K562 (cell line): Measurements from ENCODE around the gene OR2AT4. TPM values are rescaled to one million over a fixed set of nuclear protein-coding genes. Genes with fewer than 3 reads are reported as not detected.

Experiments
- AFF1 ChIP-seq, 2 experiments: fragments of 450-650 bp; IDR thresholded peaks; 2 replicates each; pipeline ENCODE4 v1.6.1; 2018; ENCODE audit warnings: mild to moderate bottlenecking in 2 of 2, low read depth in 1 of 2; ENCODE audit not compliant: partially characterized antibody in 2 of 2
- CHAMP1 ChIP-seq: fragments of 450-650 bp; IDR thresholded peaks from 2 replicates; pipeline ENCODE4 v1.6.1; 2016; ENCODE audit warnings: mild to moderate bottlenecking
- CREB3 ChIP-seq: fragments of 450-650 bp; conservative IDR thresholded peaks from 2 replicates; pipeline ENCODE4 v1.6.1; 2016; ENCODE audit warnings: missing genetic modification characterization, low read depth, mild to moderate bottlenecking, missing compliant biosample characterization, moderate library complexity
- E2F6 ChIP-seq, 2 experiments: IDR thresholded peaks; 2 replicates each; pipeline ENCODE4 v1.6.1; 2011; ENCODE audit warnings: borderline replicate concordance in 1 of 2, control low read depth in 1 of 2, low read depth in 1 of 2, low read length in 1 of 2, mild to moderate bottlenecking in 1 of 2, mixed read lengths in 1 of 2, moderate library complexity in 1 of 2; ENCODE audit not compliant: insufficient read depth in 1 of 2, insufficient read length in 1 of 2, poor library complexity in 1 of 2, severe bottlenecking in 1 of 2; ENCODE audit errors: extremely low read depth in 1 of 2
- FOXK2 ChIP-seq, 2 experiments: fragments of 450-650 bp; IDR thresholded peaks in 1 of 2; conservative IDR thresholded peaks in 1 of 2; 2 replicates each; pipeline ENCODE4 v1.6.1; 2016; ENCODE audit warnings: low read depth in 2 of 2, mild to moderate bottlenecking in 1 of 2
- HLTF ChIP-seq: fragments of 450-650 bp; IDR thresholded peaks from 2 replicates; pipeline ENCODE4 v1.6.1; 2016
- HMGXB4 ChIP-seq: sonication (generic); formaldehyde crosslinking; IDR thresholded peaks from 2 replicates; pipeline ENCODE4 v1.8.1; 2023; ENCODE audit warnings: mild to moderate bottlenecking, missing genetic modification reagents
- KDM1A ChIP-seq, 2 experiments: fragments of 450-650 bp; IDR thresholded peaks; 2 replicates each; pipeline ENCODE4 v1.6.1; 2016; ENCODE audit warnings: mild to moderate bottlenecking in 2 of 2
- NFE2 ChIP-seq: IDR thresholded peaks from 2 replicates; pipeline ENCODE4 v1.6.1; 2014; ENCODE audit warnings: antibody characterized with exemption, low read depth
- PRDM10 ChIP-seq: fragments of 450-650 bp; IDR thresholded peaks from 2 replicates; pipeline ENCODE4 v1.6.1; 2018; ENCODE audit not compliant: partially characterized antibody
- TCF3 ChIP-seq: sonication (generic); formaldehyde crosslinking; IDR thresholded peaks from 2 replicates; pipeline ENCODE4 v1.4.0; 2020; ENCODE audit warnings: mild to moderate bottlenecking, missing genetic modification reagents
- ZNF324 ChIP-seq: fragments of 250-450 bp; sonication (Bioruptor Pico); IDR thresholded peaks from 2 replicates; pipeline ENCODE4 v1.4.0; 2020; ENCODE audit warnings: mild to moderate bottlenecking
- polyA plus RNA-seq, 8 experiments: library from polyadenylated mRNA; depleted of rRNA in 4 of 8; stranded (reverse) in 5 of 8; unstranded in 3 of 8; fragments of >200 nt; fragmentation: Nextera tagmentation in 2 of 8; fragmentation: Illumina TruSeq in 1 of 8; extraction: Ambion mirVana in 2 of 8; extraction: Trizol in 1 of 8; gene quantifications; 2 replicates each; pipeline versions ENCODE4 v1.2.1 to v1.2.3, GENCODE V29; 2011 to 2014; ENCODE audit warnings: inconsistent platforms in 1 of 8, missing spikeins in 1 of 8
- total RNA-seq, 7 experiments: library from RNA; depleted of rRNA in 6 of 7; stranded (reverse); fragments of >200 nt in 6 of 7; fragmentation: Illumina TruSeq in 2 of 7; extraction: Trizol in 2 of 7; gene quantifications; 2 replicates each; pipeline versions ENCODE4 v1.2.1 to v1.2.3, GENCODE V29; 2011 to 2021; ENCODE audit warnings: low replicate concordance in 1 of 7

Gene OR2AT4
- total and polyA plus RNA-seq, 9 of the 15 experiments (the other 6 are each of a cell fraction or from before 2014, with no cell fraction given): 0.86 to 3.1 (median 2.0) TPM

GRCh38 chr11:75100314-75100713 lies 3.6 kb upstream of the OR2AT4 start (continued):
- TF ChIP-seq AFF1 (IDR thresholded peaks at IDR 0.05; ENCODE audit: low read depth in 1 of 2, partially characterized antibody in 2 of 2) (peak in 1 of 2 experiments; percentile 68), KDM1A (IDR thresholded peaks at IDR 0.05) (peak; percentile 36 to 68; a peak in 2 of 4 replicates), CHAMP1 (0 out of 2 replicates have a peak, but pooled peaks have one; percentile 66), FOXK2 (conservative IDR thresholded peaks at IDR 0.05 in 1 of 2, IDR thresholded peaks at IDR 0.05 in 1 of 2; ENCODE audit: low read depth in 2 of 2) (peak; percentile 45 to 66; a peak in 3 of 4 replicates), HLTF (no peak), CREB3 (0 out of 2 replicates have a peak, but pooled peaks have one; percentile 14), E2F6 (IDR thresholded peaks at IDR 0.05; ENCODE audit: borderline replicate concordance in 1 of 2, extremely low read depth in 1 of 2, insufficient read depth in 1 of 2, insufficient read length in 1 of 2, low read depth in 1 of 2, low read length in 1 of 2, poor library complexity in 1 of 2, severe bottlenecking in 1 of 2) (peak; percentile 35 to 54), TCF3 (CRISPR knock-in tag) (no peak), NFE2 (peak; percentile 99), ZNF324 (CRISPR knock-in tag) (0 out of 2 replicates have a peak, but pooled peaks have one; percentile 17), PRDM10 (peak; percentile 67), HMGXB4 (CRISPR knock-in tag) (no peak)
